Dedifferentiated amniotic fluid mesenchymal stem cell (primary cell): ENCODE measurements around the gene MPIG6B.

Experiments
- DNase-seq: peaks from one replicate; pipeline ENCODE4 v3.0.0-alpha.2; 2016; ENCODE audit errors: extremely low spot score

MPIG6B gene

DNA sequence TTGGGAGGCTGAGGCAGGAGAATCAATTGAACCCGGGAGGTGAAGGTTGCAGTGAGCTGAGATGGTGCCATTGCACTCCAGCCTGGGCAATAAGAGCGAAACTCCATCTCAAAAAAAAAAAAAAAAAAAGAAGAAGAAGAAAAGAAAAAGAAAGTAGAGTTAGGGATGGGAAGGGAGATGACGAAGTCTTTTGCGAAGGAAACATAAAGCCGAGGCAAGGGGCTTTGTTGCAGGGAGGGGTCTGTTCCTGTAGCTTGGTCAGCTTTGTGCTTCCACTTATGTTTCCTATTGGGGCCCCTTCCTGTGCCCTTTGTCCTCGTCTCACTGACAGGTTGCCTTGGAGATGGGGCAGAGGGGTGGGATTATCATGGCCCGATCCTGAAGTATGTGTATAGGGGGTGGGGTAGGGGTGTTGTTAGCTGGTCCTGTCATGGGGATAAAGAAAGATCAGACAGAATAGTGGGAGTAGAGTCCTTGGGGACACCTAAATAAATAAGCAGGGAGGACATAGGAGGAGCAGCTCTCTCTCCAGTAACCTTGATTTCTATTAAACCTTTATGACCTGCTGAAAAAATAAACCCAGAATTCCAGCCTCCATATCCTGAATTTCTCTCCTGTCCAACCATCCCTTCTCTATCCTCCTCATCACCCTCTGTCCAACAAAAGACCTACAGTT lies 14.3 kb downstream of the MPIG6B start:
- DNase-seq: no peak

GRCh38 chr6:31737991-31738979 lies 15.1 kb downstream of the MPIG6B start:
- peak; percentile 41 for DNase-seq

GRCh38 chr6:31739639-31740396 lies 16.6 kb downstream of the MPIG6B start, which contains the start of gene MSH5:
Gene MSH5 (plus strand): TSS chr6:31740005. CDS start chr6:31740467, 462 bp downstream.
- peak; percentile 99 for DNase-seq

GRCh38 chr6:31740397-31741223 lies 17.4 kb downstream of the MPIG6B start:
- DNase-seq: no peak

DNA sequence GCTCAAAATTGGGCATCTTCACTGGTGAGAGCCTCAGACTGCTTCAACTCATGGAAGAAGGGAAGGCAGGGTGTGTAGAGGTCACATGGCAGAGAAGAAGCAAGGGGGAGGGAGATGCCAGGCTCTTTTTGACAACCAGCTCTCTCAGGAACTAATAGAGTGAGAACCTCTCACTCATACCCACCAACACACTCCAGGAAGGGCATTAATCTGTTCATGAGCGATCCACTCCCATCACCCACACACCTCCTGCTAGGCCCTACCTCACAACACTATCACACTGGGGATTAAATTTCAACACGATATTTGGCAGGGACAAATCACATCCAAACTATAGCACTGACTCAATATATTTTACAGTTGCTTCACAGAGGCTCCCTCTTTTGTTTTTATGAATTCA lies 18.6 kb downstream of the MPIG6B start:
- DNase-seq: no peak

DNA sequence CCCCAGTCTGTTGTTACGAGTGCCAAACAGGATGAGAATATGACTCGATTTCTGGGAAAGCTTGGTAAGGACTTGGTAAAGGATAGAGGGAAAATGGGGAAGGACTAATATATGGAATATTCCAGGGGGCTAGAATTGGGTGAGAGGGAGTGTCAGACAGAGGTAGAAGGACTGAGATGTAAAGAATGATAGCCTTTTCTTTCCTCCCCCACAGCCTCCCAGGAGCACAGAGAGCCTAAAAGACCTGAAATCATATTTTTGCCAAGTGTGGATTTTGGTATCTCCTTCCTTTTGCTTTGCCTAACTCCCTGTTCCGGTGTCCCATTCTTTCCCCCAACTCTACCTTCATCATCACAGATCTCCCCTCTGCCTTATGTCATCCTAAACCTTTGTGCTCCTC lies 19.7 kb downstream of the MPIG6B start:
- no peak for DNase-seq

DNA sequence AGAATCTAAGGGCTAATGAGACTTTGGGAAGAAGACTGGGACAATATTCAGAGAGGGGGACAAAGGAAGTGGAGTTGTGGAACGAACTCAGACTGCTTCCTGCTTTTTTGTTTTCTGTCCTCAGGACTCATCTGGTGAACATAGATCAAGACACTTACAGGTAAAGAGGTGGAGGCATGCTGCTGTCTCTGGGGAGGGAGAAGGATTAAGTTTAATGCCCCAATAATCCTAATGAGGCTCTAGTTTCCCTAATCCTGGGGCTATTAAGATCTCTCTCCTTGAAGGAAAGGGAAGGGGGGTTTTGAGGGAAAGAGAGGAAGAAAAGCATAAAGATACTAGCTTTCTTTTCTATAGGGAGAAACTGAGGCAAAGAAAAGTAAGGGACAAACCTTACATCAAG lies 21.2 kb downstream of the MPIG6B start:
- DNase-seq: no peak

- no peak for DNase-seq
Measured at GRCh38 chr6:31749301-31750036, 26.3 kb downstream of the MPIG6B start.

DNA sequence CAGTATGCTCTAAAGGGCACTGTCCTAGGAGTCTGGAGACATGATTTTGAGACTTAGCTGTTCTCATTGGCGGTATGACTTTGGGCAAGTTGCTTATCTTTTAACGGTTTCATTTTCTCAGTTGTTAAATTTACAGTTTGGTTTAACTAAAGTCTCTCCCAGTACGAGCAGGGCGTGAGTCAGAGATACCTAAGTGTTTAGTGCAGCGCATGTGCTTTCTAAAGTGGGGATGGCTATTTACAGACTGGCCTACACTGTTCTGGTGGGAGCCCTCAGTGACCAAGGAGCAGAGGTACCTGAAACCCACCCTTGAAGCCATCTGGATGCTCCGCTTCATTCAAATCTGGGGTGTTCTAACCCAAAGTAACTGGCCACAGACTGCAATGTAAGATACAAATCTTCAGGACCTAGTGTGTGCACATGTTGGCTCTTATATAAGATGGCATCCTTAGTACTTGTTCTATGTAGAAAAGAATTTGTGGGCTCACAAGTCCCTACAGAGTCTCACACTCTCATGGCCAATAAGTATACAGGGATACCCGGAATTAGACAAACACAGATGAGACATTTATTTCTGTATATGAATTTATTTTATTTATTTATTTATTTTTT lies 27.3 kb downstream of the MPIG6B start:
- no peak for DNase-seq

- no peak for DNase-seq
Measured at GRCh38 chr6:31752739-31753319, 29.7 kb downstream of the MPIG6B start.

GRCh38 chr6:31758281-31758680 lies 35.1 kb downstream of the MPIG6B start:
- no peak for DNase-seq

GRCh38 chr6:31760790-31761189 lies 37.6 kb downstream of the MPIG6B start:
- DNase-seq: no peak

- DNase-seq: no peak
Measured at GRCh38 chr6:31761343-31761742, 38.2 kb downstream of the MPIG6B start.

GRCh38 chr6:31762356-31762755 lies 39.2 kb downstream of the MPIG6B start, which contains the start of gene SAPCD1:
Gene SAPCD1 (plus strand): TSS chr6:31762656. CDS start chr6:31763055, 399 bp downstream.
- DNase-seq: no peak

DNA sequence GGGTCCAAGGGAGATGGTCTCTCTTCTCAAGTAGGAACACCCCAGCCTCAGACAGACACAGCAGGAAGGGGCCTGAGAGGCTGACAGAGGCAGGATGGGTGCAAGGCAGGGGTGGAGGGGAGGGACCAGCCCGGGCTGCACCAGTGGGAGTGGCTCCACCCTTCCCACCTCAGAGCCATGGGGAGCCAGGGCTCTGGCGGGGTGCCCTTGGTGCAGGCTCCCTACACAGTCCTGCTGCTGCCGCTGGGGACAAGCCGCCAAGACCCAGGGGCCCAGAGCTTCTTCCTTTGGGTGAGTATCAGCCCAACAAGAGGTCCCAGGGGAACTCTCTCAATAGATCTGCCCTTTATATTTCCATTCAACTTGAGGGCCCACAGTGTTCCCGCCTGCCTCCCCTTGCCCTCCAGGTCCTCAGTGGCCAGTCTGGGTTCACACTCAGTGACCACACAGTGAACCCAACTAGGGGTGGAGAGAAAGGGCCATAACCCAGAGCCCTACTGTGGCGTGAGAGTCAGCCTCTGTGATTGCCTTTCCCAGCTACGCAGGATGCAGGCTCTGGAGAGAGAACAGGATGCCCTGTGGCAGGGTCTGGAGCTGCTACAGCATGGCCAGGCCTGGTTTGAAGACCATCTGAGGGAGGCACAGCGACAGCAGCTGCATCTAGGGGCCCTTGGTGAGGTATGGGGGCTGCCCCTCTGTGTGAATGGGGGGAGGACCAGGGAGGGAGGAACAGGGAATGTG lies 39.9 kb downstream of the MPIG6B start:
- DNase-seq: no peak

- DNase-seq: peak; percentile 73
Measured at GRCh38 chr6:31763619-31763940, 40.4 kb downstream of the MPIG6B start.

- DNase-seq: no peak
Measured at GRCh38 chr6:31764198-31764597, 41.0 kb downstream of the MPIG6B start.

GRCh38 chr6:31765559-31765909 lies 42.4 kb downstream of the MPIG6B start:
- DNase-seq: no peak
